GM10266 (cell line): ENCODE data around the gene TLE2.

ENCODE experiments used
- DNase-seq: peaks from one replicate; pipeline ENCODE4 v3.0.0; 2012; ENCODE audit errors: extremely low spot score
- CTCF ChIP-seq: IDR thresholded peaks from 2 replicates; pipeline ENCODE4 v1.5.1; 2012; ENCODE audit warnings: mild to moderate bottlenecking, low read depth; ENCODE audit not compliant: control insufficient read depth, insufficient read depth; ENCODE audit errors: missing control alignments

Gene TLE2

GRCh38 chr19:3034656-3035541, 5.8 kb upstream of the TLE2 start:
- no peak for DNase-seq
- TF ChIP-seq CTCF, result no peak

DNA sequence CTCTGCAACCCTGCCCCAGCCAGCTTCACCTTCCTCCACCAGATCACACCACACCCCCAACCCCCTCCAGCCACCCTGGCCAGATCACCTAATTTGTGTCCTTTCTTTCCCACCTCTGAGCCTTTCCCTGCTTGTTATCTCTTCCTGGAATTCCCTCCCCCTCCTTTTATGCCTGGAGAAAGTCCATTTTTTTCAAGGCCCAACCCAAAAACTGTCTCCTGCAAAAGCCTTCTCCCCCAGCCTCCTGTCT, 5.3 kb upstream of the TLE2 start:
- no peak for TF ChIP-seq CTCF
- DNase-seq, result no peak

- TF ChIP-seq CTCF, result no peak
- no peak for DNase-seq
These were observed 4.7 kb upstream of the TLE2 start for GRCh38 chr19:3033595-3034405.

- TF ChIP-seq CTCF, result no peak
- no peak for DNase-seq
These were observed 2.5 kb upstream of the TLE2 start for GRCh38 chr19:3031607-3031867.

GRCh38 chr19:3028305-3029064, 595 bp downstream of the TLE2 start:
- TF ChIP-seq CTCF, result no peak
- no peak for DNase-seq

DNA sequence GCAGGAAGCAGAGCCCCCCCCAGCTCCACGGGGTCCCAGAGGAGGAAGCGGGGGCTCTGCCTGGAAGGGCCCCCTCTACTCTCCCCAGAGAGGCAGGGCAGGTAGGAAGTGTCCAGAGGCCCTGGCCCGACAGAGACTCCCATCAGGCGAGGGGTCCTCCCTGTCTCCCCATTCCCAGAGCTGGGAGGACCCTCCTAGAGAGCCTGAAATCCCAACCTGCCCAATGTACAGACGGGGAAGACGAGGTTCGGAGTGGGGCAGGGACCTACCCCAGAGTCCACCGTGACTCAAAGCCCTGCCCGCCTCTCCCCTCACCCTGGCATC, 1.1 kb downstream of the TLE2 start:
- no peak for TF ChIP-seq CTCF

DNA sequence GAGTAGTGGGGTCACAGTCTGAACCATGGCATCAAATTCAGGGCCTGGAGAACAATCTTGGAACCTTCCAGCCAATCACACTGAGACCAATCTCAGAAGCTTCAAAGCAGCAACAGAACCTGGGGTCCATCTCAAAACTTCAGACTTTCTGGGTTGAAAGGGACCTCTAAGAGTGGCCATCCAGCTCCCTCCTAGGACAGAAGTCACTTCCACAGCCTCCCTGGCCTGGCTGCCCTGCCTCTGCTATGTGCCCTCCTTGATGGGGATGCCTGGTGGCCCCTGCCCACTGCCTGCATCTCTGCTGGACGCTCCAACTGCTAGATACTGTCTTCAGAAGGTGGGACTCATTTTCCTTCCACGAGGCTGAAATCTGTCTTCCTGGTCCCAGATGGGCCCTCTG, 1.8 kb downstream of the TLE2 start:
- TF ChIP-seq CTCF, result no peak
- no peak for DNase-seq

More for the DNA sequence above, 1.1 kb downstream of the TLE2 start:
- DNase-seq, result no peak
